Tracheal epithelial cell (primary cell): ENCODE data around the gene MRPL12. TPM values are rescaled to one million over a fixed set of nuclear protein-coding genes. Genes with fewer than 3 reads are reported as not detected.

Experiments used
- total RNA-seq: library from RNA; depleted of rRNA; stranded (reverse); fragments of >200 nt; gene quantifications from 2 replicates; pipeline ENCODE4 v1.2.1, GENCODE V29; 2014

MRPL12 gene
- total RNA-seq: 6.3 and 9.8 TPM in 2 replicates

GRCh38 chr17:81702934-81703746 is at the start of gene MRPL12:
TSS of gene MRPL12 (plus strand) at chr17:81703367. CDS start at chr17:81703502, 135 bp downstream.

GRCh38 chr17:81656118-81656743 is 46.9 kb upstream of the MRPL12 start, which contains the start of gene PDE6G:
TSS of gene PDE6G (minus strand) at chr17:81656542. CDS start at chr17:81653305, 3,237 bp downstream.

GRCh38 chr17:81666342-81667191 is 36.6 kb upstream of the MRPL12 start, which contains the start of the genes CCDC137 and OXLD1:
TSS of gene CCDC137 (plus strand) at chr17:81666737. CDS start at chr17:81666767, 30 bp downstream.
TSS of gene OXLD1 (minus strand) at chr17:81666605. CDS start at chr17:81666577, 28 bp downstream.

GRCh38 chr17:81683584-81684441 is 19.4 kb upstream of the MRPL12 start, which contains the start of the genes ARL16 and HGS:
TSS of gene ARL16 (minus strand) at chr17:81683797. CDS start at chr17:81683753, 44 bp downstream.
TSS of gene HGS (plus strand) at chr17:81684011. CDS start at chr17:81684067, 56 bp downstream.

GRCh38 chr17:81711814-81712467 is 8.8 kb downstream of the MRPL12 start, which contains the start of gene SLC25A10:
TSS of gene SLC25A10 (plus strand) at chr17:81712284. CDS start at chr17:81712427, 143 bp downstream.

Other genes with a start within 250 kb of the MRPL12 start
- 1,714 and 6,233 TPM in 2 replicates for gene ACTG1, start 190.6 kb upstream of the MRPL12 start, total RNA-seq
- under 0.01 and 1.9 TPM in 2 replicates for gene FSCN2, start 175.0 kb upstream of the MRPL12 start, total RNA-seq
- 15.1 and 22.9 TPM in 2 replicates for gene FAAP100, start 151.0 kb upstream of the MRPL12 start, total RNA-seq
- 44.3 and 48.9 TPM in 2 replicates for gene NPLOC4, start 66.3 kb upstream of the MRPL12 start, total RNA-seq
- 0.21 and 0.48 TPM in 2 replicates for gene TSPAN10, start 66.2 kb upstream of the MRPL12 start, total RNA-seq
- gene PDE6G, start 46.8 kb upstream of the MRPL12 start, total RNA-seq: 0.72 TPM in 1 of 2 replicates, not detected in the other
- gene OXLD1, start 36.8 kb upstream of the MRPL12 start, total RNA-seq: 57.8 and 61.0 TPM in 2 replicates
- gene CCDC137, start 36.6 kb upstream of the MRPL12 start, total RNA-seq: 5.8 and 8.7 TPM in 2 replicates
- 21.7 and 27.2 TPM in 2 replicates for gene ARL16, start 19.6 kb upstream of the MRPL12 start, total RNA-seq
- 91.4 and 114 TPM in 2 replicates for gene HGS, start 19.4 kb upstream of the MRPL12 start, total RNA-seq
- 27.9 and 34.5 TPM in 2 replicates for gene SLC25A10, start 8.9 kb downstream of the MRPL12 start, total RNA-seq
- gene GCGR, start 100.8 kb downstream of the MRPL12 start, total RNA-seq: not detected in 2 replicates
- 31.5 and 63.1 TPM in 2 replicates for gene MCRIP1, start 129.9 kb downstream of the MRPL12 start, total RNA-seq
- gene PPP1R27, start 131.7 kb downstream of the MRPL12 start, total RNA-seq: not detected in 2 replicates
- 624 and 855 TPM in 2 replicates for gene P4HB, start 157.2 kb downstream of the MRPL12 start, total RNA-seq
- gene ARHGDIA, start 168.0 kb downstream of the MRPL12 start, total RNA-seq: 124 and 148 TPM in 2 replicates
- gene ALYREF, start 188.2 kb downstream of the MRPL12 start, total RNA-seq: 61.4 and 116 TPM in 2 replicates
- 130 and 132 TPM in 2 replicates for gene ANAPC11, start 188.4 kb downstream of the MRPL12 start, total RNA-seq
- gene NPB, start 198.9 kb downstream of the MRPL12 start, total RNA-seq: 1.9 and 2.6 TPM in 2 replicates
- gene PCYT2, start 208.0 kb downstream of the MRPL12 start, total RNA-seq: 24.3 and 34.5 TPM in 2 replicates
- gene SIRT7, start 214.8 kb downstream of the MRPL12 start, total RNA-seq: 26.9 and 29.9 TPM in 2 replicates
- gene MAFG, start 224.4 kb downstream of the MRPL12 start, total RNA-seq: 16.9 and 22.2 TPM in 2 replicates
- 126 and 176 TPM in 2 replicates for gene PYCR1, start 233.9 kb downstream of the MRPL12 start, total RNA-seq
- gene MYADML2, start 243.9 kb downstream of the MRPL12 start, total RNA-seq: not detected in 2 replicates